Peyer's patch (tissue), 4 donors: Measurements from ENCODE around the gene ARF5.

ENCODE experiments used
- CTCF ChIP-seq, 6 experiments: fragments of 450-650 bp in 4 of 6; fragments of 200-600 bp in 2 of 6; sonication (generic) in 1 of 6; IDR thresholded peaks; one replicate each; pipeline ENCODE4 v1.5.1; 2017 to 2019; ENCODE audit warnings: antibody characterized with exemption in 6 of 6, mild to moderate bottlenecking in 3 of 6, moderate library complexity in 1 of 6
- POLR2A ChIP-seq, 2 donors: fragments of 450-650 bp; IDR thresholded peaks; one replicate each; pipeline ENCODE4 v1.5.1; 2017; ENCODE audit warnings: antibody characterized with exemption in 2 of 2, mild to moderate bottlenecking in 2 of 2, moderate library complexity in 2 of 2

GRCh38 chr7:127578711-127579275 is 9.4 kb upstream of the ARF5 start:
- TF ChIP-seq CTCF (IDR thresholded peaks at IDR 0.05) = no peak
- no peak for TF ChIP-seq POLR2A (IDR thresholded peaks at IDR 0.05)
